PC-3 (cell line): Measurements from ENCODE around the gene DUSP2. TPM values are rescaled to one million over a fixed set of nuclear protein-coding genes. Genes with fewer than 3 reads are reported as not detected.

Experiments used
- ATAC-seq: fragments of 200-7000 bp; cut with Tn5 transposase; 2 replicates; pipeline ENCODE4 v1.9.1; 2020; ENCODE audit warnings: mild to moderate bottlenecking, moderate library complexity
- BruUV-seq: library from RNA; stranded (reverse); fragments of 400-500 nt; replicated peaks from 2 replicates; lab custom pipeline; 2021; lab: Mats Ljungman, UMichigan
- CTCF ChIA-PET: fragments of 300-600 bp; sonication (Branson Sonifier 250); formaldehyde crosslinking; loops from one replicate; lab custom pipeline; 2022; ENCODE audit warnings: antibody characterized with exemption; lab: Charles Lee
- POLR2A ChIA-PET: fragments of 300-600 bp; sonication (Branson Sonifier 250); formaldehyde crosslinking; loops from one replicate; lab custom pipeline; 2022; ENCODE audit warnings: antibody characterized with exemption; ENCODE audit not compliant: unreplicated experiment; lab: Charles Lee
- DNase-seq: peaks from one replicate; pipeline ENCODE4 v3.0.0-alpha.2; 2015
- H2AFZ ChIP-seq: fragments of 300-600 bp; sonication (generic); 2 replicates; pipeline ENCODE4 v1.6.0; 2016; ENCODE audit warnings: antibody characterized with exemption, low read length
- H3F3A ChIP-seq: fragments of 300-600 bp; sonication (generic); one replicate; pipeline ENCODE4 v1.6.0; 2017; ENCODE audit warnings: antibody characterized with exemption, low read length, control low read depth, mild to moderate bottlenecking; ENCODE audit not compliant: unreplicated experiment
- H3K27ac ChIP-seq: fragments of 300-600 bp; sonication (generic); 2 replicates; pipeline ENCODE4 v1.5.1; 2016; ENCODE audit warnings: mild to moderate bottlenecking, low read length
- H3K27me3 ChIP-seq: fragments of 300-600 bp; sonication (generic); 2 replicates; pipeline ENCODE4 v1.6.1; 2016; ENCODE audit warnings: low read length, mixed read lengths
- H3K36me3 ChIP-seq: fragments of 300-600 bp; sonication (generic); 2 replicates; pipeline ENCODE4 v1.6.1; 2016; ENCODE audit warnings: low read depth, mixed run types, low read length, mixed read lengths
- H3K4me1 ChIP-seq: fragments of 300-600 bp; sonication (generic); 2 replicates; pipeline ENCODE4 v1.5.1; 2016; ENCODE audit warnings: low read length; ENCODE audit not compliant: insufficient read depth
- H3K4me2 ChIP-seq: fragments of 300-600 bp; sonication (generic); 2 replicates; pipeline ENCODE4 v1.6.0; 2016; ENCODE audit warnings: low read length
- H3K4me3 ChIP-seq: fragments of 300-600 bp; sonication (generic); 2 replicates; pipeline ENCODE4 v1.5.1; 2016; ENCODE audit warnings: mild to moderate bottlenecking, low read length, mixed read lengths
- H3K79me2 ChIP-seq: fragments of 300-600 bp; sonication (generic); 2 replicates; pipeline ENCODE4 v1.6.1; 2017; ENCODE audit warnings: low read length, mixed read lengths
- H3K9ac ChIP-seq: fragments of 300-600 bp; sonication (generic); 2 replicates; pipeline ENCODE4 v1.6.0; 2016; ENCODE audit warnings: mild to moderate bottlenecking, low read length
- H3K9me2 ChIP-seq: fragments of 300-600 bp; sonication (generic); replicated peaks from 2 replicates; pipeline ENCODE4 v1.6.1; 2016; ENCODE audit warnings: mixed run types, low read length, mixed read lengths
- H3K9me3 ChIP-seq: fragments of 300-600 bp; sonication (generic); 2 replicates; pipeline ENCODE4 v1.6.1; 2016; ENCODE audit warnings: low read length, mixed read lengths
- H4K20me1 ChIP-seq: fragments of 300-600 bp; sonication (generic); 2 replicates; pipeline ENCODE4 v1.6.1; 2016; ENCODE audit warnings: low read length, mixed read lengths
- EZH2 ChIP-seq: fragments of 300-600 bp; sonication (generic); IDR thresholded peaks from one replicate; pipeline ENCODE4 v1.6.1; 2017; ENCODE audit warnings: antibody characterized with exemption, mild to moderate bottlenecking, low read length; ENCODE audit not compliant: unreplicated experiment
- EZH2phosphoT487 ChIP-seq: fragments of 300-600 bp; sonication (generic); IDR thresholded peaks from 2 replicates; pipeline ENCODE4 v1.6.1; 2018; ENCODE audit warnings: mild to moderate bottlenecking, antibody characterized with exemption, low read length, borderline replicate concordance
- intact Hi-C: fragments of 100-400 bp; cut with micrococcal nuclease; formaldehyde crosslinking; loops from 2 replicates; pipeline ENCODE4 v1.9.0; 2023
- total RNA-seq: library from RNA; depleted of rRNA; stranded (reverse); fragments of >200 nt; gene quantifications from 2 replicates; pipeline ENCODE4 v1.2.3, GENCODE V29; 2014
- TF ChIP-seq, protein P1 (sequence below): fragments of 300-600 bp; sonication (generic); conservative IDR thresholded peaks from 2 replicates; pipeline ENCODE4 v1.5.1; 2017; ENCODE audit warnings: antibody characterized with exemption, low read depth, mild to moderate bottlenecking, low read length

The DUSP2 gene
- total RNA-seq, 1 experiment from 2014 or later: 6.9 TPM

DNA sequence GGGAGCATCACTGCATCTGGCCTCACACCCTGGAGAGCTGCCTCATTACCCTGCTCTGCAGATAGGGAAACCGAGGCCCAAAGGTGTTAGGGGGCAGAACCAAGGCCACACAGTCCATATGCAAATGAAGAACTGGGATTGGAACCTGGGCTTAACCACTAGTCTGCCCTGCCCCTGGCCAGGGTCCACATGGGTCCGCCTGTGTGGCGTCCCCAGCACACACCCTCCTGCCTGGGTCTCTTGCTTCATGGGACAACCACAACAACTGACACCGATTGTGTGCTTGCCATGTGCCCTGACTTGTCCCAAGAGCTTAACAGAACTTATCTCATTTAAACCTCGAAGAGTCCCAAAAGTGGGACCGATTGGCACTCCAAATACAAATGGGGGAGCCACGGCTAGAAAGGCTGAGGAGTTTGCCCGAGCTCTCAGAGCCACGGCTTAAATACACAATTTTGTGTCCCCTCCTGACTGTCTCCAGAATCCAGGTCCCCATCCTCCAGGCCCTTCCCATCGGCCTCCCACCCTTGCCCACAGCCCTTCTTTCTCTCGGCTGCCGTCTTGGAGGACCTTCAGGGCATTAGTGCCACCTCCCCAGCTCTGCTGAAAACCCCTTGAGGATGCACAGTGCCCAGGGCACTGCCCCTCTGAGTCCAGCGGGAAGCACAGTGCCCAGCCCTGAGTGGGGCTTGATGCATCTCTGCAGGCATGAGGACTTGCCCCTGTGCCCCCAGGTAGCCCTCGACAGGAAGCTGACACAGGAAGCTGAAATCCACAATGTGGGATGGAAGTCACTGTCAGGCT, 5.8 kb upstream of the DUSP2 start:
- DNase-seq: no peak
- Histone ChIP-seq H2AFZ (no peak overlapping the region), H3K4me1 (no peaks in the 10 kb centered on the region), H3K36me3 (no peaks in the 10 kb centered on the region), H3K27me3 (no peaks in the 10 kb centered on the region), H3K27ac (no peak overlapping the region), H3K9me2 (no peaks in the 10 kb centered on the region), H3K79me2 (no peaks in the 10 kb centered on the region), H3F3A (no peaks in the 10 kb centered on the region), H3K4me2 (no peak overlapping the region), H4K20me1 (no peaks in the 10 kb centered on the region), H3K9ac (no peak overlapping the region), H3K4me3 (no peak overlapping the region), H3K9me3 (no peaks in the 10 kb centered on the region)
- no peak for ATAC-seq
- CTCF ChIA-PET: no interaction called here
- BruUV-seq: no TSS peak
- intact Hi-C loops: no loop called here
- TF ChIP-seq, protein P1, sequence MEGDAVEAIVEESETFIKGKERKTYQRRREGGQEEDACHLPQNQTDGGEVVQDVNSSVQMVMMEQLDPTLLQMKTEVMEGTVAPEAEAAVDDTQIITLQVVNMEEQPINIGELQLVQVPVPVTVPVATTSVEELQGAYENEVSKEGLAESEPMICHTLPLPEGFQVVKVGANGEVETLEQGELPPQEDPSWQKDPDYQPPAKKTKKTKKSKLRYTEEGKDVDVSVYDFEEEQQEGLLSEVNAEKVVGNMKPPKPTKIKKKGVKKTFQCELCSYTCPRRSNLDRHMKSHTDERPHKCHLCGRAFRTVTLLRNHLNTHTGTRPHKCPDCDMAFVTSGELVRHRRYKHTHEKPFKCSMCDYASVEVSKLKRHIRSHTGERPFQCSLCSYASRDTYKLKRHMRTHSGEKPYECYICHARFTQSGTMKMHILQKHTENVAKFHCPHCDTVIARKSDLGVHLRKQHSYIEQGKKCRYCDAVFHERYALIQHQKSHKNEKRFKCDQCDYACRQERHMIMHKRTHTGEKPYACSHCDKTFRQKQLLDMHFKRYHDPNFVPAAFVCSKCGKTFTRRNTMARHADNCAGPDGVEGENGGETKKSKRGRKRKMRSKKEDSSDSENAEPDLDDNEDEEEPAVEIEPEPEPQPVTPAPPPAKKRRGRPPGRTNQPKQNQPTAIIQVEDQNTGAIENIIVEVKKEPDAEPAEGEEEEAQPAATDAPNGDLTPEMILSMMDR: no peak
- no peak for TF ChIP-seq EZH2
- no peak for TF ChIP-seq EZH2phosphoT487
- POLR2A ChIA-PET: no interaction called here

- BruUV-seq: no TSS peak
Observed at GRCh38 chr2:96150007-96150640, 4.9 kb upstream of the DUSP2 start.

More at GRCh38 chr2:96150007-96150640, 4.9 kb upstream of the DUSP2 start:
- TF ChIP-seq, protein P1: no peak
- Histone ChIP-seq H4K20me1 (no peaks in the 10 kb centered on the region), H3K79me2 (no peaks in the 10 kb centered on the region), H3K36me3 (no peaks in the 10 kb centered on the region), H3K9me2 (no peaks in the 10 kb centered on the region), H3K4me3 (no peak overlapping the region), H3K9ac (no peak overlapping the region), H3K9me3 (no peaks in the 10 kb centered on the region), H3K27me3 (no peaks in the 10 kb centered on the region), H3K4me2 (no peak overlapping the region), H2AFZ (no peak overlapping the region), H3K4me1 (no peaks in the 10 kb centered on the region; the same call in 1 of the 2 replicates), H3K27ac (no peak overlapping the region), H3F3A (no peaks in the 10 kb centered on the region)
- ATAC-seq: no peak
- ChIA-PET POLR2A (no interaction called here), CTCF (no interaction called here)
- DNase-seq: no peak
- intact Hi-C loops: no loop called here
